LoVo (cell line): Measurements from ENCODE around the gene C3.
"Not testable (repeated sequence)": the region's sequence is repeated elsewhere in the genome, so short reads cannot be mapped to it uniquely, and the experiment has no call there.

Source experiments
- DNase-seq: peaks from one replicate; pipeline ENCODE4 v3.0.0-alpha.2; 2016; ENCODE audit warnings: low spot score

The C3 gene

DNA sequence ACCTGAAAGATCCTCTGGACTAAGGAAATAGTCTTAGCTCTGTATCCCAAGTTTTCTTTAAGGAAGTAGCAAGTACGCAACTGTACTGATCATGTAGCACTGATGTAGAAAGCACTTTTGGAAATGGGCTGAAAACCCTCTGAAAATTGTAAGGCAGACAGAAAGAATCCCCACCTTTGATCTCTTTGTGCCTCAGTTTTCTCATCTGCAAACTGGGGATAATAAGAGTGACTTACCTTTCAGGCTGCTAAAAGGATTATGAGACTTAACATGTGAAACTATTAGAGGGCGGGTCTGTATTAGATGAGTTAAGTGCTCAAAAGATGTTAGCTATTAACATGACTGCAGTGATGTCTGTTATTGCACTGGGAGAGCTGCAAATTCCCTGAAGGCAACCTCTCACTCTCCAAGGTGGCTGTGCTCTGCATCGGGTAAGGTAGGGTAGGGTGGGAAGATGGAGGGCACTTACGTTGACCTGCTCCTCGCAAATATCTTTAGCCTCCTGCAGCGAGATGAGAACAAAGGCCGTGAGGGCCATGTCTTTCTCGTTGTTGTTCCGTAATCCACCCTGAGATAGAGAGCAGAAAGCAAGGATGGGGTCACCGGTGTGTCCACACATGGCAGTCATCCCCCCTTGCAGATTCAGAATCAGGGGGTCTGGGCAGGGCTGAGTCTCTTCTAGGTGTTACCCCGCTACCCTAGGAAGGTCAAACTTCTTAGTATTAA is 30.1 kb downstream of the C3 start:
- no peak for DNase-seq

DNA sequence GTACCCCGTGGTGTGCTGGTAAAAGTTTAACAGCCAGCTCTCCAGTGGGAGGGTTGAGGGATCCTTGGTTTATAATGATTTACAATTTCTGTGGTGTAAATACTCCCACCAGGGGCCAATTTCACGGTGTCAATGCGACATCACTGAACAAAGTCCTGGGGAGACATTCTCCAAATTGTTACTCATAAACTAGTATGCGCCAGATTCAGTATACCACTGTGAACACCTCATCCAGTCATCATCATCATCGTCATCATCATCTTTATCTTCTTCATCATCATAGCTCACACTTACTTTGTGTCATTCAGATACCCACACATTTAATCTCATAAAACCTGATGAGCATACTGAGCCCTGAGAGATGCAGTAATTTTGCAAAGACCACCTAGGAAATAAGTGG is 33.3 kb downstream of the C3 start:
- DNase-seq, result no peak

DNA sequence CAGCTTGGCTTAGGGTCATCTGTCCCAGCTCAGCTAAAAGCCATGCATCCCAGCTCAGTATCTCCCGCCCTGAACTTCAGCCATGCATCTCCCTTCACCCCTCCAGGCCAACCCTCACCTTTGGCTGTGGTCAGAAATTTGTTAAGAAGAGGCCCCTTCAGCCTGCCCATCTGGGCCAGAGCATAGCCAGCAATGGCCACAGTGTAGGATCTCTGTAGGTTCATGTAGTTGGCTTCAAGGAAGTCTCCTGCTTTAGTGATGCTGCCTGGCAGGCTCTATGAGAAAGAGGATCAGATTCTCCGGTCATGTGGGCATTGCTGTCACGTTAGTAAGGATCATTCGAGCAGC is 33.8 kb downstream of the C3 start:
- DNase-seq, result no peak

DNA sequence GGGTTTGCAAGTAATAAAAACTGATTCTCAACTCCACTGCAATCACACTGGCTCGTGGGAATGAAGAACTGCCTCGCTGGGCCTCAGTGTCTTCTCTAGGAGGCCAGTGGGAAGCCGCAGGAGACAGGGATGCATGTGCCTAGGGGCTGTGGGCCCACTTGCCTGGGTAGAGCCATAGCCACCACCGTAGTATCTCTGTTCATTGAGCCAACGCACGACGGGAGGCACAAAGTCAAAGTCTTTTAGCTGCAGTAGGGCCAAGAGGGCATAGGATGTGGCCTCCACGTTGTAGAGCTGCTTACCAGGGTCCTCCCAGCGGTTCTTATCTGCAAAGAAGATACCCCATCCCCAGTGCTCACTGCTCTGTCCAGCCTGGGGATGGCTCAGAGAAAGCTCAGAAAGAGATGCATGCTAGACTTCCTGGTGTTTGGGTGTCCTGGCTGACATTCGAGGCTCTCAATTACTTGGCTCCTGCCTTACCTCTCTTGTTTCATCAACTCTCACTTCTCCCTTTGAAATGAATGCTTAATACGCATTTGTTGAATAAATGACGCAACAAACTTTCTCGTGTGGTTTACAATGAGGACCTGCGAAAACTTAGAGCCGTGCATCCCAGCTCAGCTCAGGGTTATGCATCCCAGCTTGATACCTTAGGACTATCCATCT is 34.4 kb downstream of the C3 start:
- DNase-seq, result no peak

DNA sequence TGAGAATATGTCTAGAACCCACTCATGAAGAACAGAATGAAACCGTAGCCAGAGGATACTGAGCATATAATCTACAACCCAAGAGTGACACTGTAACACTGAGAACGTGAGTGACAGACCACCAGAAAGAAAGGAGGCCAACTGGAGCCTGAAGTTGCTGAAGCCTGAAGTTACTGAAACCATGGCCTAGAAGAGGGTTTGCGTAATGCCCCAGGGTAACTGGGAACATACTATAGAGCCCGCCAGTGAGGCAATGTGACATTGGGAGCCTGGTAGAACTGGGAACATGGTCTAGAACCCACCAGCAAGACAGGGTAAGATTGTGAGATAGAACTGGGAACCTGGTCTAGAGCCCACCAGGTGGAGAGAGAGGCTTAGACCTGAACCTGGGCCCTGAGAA is 35.0 kb downstream of the C3 start:
- no peak for DNase-seq

DNA sequence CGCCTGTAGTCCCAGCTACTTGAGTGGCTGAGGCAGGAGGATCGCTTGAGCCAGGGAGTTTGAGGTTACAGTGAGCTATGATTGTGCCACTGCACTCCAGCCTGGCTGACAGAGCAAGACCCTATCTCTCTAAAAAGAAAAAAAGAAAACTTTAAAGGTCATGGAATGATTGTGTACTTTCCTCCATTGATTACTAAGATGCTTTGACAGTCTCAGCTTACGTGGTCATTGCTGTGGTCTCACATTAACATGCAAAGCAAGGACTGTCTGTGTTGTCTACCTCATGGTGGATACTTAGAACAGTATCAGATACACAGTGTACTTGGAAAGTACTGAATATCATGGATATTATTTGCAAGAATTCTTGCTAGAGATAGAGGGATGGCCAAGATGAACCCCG is 36.5 kb downstream of the C3 start:
- no peak for DNase-seq

DNA sequence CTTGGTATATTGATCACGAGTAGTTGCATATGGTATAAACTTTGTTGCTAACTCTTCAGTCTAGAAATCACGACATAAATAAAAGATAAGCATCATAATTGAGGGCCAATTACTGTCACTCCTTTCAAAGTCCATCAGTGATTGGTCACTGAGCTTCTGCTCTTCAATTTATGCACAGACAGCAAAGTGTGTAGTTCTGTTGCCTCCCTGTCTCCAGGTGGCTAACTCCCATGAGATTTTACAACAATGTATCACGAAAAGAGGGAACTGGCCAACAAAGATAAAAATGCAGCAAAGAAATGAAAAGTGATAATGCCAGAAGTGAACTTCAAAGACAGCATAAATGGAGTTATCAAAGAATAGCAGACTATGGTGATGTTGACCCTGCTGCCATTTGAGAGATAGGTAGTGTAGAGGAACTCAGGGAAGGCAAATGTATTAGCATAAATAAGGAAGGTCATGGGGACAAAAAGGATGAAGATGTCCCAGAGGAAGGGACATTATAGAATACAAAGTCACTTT is 37.8 kb downstream of the C3 start:
- no peak for DNase-seq

DNA sequence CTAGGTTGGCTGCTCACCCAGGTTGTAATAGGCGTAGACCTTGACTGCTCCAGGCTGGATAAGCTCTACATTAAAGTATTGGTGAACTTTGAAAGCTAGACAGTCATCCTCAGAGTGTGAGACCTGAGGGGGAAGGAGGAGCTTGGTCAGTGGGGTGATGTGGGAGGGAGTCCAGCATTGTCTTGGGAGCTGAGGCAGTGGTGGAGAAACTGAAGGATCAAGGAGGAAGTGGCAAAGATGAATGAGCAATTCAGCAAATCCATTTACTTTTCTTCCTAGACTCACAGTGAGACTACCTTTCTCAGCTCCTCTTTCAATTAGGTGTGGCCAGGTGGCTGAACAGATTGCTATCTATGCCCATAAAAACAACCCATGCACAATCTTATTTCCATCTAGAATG is 40.3 kb downstream of the C3 start:
- no peak for DNase-seq

DNA sequence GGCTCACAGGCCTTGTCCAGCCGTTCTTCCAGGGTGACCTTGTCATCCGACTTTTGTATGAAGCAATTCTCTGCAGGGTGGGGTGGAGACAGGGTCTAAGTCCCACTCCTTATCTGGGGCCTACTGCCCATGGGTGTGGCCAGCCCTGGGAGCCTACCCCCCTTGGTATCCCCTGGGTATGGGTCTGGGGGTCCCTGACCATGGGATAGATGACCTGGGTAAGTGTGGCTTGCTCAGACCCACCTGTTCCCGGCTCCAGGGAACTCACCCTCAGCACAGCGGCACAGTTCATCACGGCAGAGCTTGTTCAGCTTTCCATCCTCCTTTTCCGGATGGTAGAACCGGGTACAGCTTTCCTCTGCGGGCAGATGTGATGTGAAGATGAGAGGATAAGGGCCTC is 41.3 kb downstream of the C3 start:
- DNase-seq, result no peak

DNA sequence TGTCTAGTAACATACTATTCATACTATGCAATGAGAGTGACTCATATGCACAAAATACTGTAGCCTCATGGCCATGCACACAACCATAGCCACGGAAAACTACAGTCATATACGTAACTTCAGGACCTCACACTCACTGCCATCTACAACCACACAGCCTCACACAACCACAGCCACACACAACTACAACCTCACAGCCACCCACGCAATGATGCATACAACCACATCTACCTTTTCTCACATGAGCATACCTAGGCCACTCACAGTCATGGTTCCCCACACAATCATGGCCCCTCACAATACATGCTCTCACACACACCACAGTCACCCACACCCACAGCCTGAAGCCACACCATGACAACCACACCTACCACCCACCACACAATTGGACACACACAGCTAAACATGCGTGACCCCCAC is 41.8 kb downstream of the C3 start:
- no peak for DNase-seq

DNA sequence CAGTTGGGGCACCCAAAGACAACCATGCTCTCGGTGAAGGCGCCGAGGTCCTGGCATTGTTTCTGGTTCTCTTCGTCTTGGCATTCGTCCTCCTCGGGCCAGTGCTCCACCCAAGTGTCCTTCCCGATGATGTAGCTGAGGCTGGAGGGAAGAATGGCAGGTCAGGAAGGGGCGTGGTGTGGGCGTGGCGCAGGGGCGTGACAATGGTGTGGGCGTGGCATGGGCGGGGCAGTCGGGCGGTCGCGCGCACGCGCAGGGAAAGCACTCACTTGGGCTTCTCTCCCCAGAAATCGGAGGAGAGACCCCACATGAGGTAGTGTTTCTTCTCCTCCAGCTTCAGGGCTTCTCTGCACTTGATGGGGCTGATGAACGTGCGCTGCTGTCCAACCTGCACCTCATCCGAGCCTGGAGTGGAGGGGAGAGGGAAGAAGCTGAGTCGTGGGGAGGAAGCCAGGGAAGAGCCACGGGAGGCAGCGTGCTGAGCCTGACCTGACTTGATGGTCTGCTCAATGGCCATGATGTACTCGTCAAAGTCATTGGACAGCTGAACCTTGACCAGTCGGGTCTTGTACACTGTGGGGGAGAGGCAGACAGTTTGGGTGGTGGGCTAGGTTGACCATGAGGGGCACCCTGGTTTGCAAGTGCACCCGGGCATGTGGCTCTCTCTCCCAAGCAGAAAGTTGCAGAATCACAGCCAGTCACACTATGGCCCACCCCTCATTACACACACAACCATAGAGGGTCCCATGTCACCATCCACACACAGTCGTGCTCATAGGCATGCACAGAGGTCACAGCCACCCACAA is 42.4 kb downstream of the C3 start:
- DNase-seq, result no peak

DNA sequence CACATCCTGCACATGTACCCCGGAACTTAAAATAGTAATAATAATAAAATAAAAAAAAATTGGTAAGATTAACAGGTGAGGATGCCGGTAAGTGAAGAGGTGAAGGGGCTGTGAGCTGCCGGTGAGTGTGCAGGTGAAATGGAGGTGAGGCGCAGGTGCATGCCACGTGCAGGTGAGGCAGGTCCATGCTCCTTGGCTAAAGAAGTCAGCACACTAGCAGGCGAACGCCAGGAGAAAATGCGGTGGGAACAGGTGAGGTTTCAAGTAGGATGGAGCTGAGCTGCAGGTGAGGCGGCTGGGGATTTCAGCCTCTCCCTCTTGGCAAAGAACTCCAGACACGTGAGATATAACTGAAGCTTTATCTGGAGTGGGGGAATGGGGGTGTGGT is 43.0 kb downstream of the C3 start:
- no peak for DNase-seq

DNA sequence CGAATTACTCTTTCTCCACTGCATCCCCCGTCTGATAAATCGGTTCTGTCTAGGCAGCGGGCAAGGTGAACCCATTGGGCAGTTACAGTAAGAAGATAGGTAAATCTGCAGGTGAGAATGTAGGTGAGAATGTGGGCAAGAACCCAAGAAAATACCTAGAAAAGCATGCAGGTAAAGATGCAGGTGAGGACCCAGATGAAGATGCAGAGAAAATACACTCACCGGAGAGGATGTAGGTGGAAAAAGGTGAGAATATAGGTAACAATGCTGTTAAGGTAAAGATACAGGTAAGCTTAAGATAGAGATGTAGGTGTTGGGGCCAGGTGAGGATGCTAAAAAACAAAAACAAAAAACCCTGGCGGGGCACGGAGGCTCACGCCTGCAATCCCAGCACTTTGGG is 44.2 kb downstream of the C3 start:
- DNase-seq, result no peak

DNA sequence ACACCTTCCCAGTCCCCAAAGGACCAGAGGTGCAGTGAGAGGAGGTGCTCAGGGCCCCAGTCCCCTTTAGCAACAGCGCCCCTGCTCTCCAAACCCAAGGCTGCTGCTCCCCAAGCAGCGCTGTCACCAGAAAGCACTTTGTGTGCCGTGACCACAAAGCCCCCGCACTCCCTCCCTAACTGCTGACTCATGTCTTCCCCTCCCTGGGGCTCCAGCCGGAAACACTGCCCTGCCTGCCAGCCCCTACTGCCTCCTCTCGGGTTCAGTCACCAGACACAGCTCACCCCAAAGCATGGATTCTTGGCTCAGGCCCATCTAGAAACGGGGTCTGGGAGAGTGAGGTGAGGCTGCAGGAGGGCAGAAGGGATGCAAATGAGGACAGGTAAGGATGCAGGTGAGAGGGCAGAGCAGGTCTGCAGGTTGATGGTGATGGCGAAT is 45.6 kb downstream of the C3 start:
- DNase-seq, result no peak

DNA sequence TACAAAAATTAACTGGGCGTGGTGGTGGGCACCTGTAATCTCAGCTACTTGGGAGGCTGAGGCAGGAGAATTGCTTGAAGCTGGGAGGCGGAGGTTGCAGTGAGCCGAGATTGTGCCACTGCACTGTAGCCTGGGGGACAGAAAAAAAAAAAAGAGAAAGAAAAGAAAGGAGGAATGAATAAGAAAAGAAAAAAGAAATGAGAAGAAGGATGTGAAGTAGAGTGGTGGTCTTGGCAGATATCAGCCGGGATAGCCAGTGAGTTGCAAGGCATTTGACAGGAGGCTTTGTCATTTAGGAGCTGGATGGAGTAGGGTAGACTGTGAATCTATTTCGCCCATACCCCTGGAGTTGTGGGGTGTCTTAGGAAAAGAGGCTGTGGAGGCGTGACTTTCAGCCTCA is 46.0 kb downstream of the C3 start:
- not testable (repeated sequence) for DNase-seq

DNA sequence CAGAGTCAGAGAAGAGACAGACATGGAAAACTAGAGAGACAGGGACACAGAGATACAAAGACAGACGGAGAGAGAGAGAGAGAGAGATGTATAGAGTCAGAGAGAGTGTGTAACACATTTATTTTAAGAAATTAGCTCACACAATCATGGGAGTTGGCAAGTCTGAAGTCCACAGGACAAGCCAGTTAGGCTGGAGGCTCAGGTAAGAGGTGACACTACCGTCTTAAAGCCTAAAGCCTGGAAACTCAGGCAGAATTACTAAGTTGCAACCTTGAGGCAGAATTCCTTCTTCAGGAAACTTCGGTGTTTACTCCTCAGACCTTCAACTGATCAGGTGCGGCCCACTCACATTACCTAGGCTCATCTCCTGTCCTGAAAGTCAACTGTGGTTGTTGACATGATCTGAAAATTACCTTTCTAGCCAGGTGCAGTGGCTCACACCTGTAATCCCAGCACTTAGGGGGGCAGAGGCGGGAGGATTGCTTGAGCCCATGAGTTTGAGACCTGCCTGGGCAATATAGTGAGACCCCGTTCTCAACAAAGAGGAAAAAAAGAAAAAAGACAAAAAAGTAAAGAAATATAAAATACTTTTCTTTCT is 47.7 kb downstream of the C3 start:
- DNase-seq, result no peak

DNA sequence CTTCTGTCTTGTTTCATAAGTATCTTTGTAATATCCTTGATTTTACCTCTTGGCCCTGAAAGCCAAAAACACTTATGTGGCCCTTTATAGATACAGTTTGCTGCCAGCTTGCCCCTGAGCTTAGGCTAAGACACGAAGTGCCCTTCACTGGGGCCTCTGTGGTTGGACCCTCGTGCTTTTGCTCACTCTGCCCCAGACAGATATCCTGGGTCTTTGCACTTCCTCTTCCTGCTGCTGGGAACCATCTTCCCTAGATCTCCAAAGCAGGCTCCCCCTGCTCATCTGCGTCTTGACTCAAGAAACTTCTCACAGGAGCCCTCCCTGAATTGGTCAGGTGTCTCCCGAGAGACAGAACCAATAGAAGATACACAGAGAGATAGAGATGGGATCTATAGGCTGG is 48.5 kb downstream of the C3 start:
- DNase-seq, result no peak

DNA sequence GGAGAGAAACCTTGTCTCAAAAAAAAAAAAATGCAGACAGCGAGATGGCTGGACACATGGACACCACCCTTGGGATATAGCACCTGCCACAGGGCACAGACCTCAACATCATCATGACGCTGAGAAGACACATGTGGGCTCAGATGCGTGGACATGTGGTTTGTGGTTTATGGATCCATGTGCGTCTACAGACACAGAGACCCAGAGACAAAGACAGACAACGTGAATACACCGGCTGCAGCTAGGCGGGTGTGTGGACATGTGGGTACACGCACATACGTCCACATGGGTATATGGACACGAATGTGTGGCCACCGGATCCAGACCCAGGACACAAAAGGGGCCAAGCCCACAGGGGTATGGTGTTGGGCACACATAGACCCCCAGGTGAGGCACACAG is 51.8 kb downstream of the C3 start:
- no peak for DNase-seq

DNA sequence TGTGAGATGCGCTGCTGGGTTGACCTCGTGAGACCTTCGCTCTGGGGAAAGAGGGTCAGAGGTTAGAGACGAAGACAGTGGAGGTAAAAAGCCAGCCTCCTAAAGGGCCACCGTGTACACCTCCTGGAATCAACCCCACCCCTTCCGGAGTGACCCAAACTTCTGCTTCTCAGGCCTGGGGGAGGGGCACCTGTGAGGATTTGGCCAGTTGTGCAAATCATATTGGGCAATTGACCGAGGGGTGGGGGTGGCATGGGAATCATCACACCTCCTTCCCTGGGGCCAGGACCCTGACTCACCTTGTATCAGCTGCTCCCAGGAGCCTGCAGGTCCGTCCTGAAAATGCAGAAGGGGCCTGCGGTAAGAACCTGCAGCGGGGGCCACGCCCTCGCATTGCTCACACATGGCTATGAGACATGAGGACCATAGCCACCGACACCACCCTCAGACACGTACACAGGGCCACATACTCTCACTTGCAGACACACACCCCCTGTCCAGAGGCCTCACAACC is 53.3 kb downstream of the C3 start:
- no peak for DNase-seq

DNA sequence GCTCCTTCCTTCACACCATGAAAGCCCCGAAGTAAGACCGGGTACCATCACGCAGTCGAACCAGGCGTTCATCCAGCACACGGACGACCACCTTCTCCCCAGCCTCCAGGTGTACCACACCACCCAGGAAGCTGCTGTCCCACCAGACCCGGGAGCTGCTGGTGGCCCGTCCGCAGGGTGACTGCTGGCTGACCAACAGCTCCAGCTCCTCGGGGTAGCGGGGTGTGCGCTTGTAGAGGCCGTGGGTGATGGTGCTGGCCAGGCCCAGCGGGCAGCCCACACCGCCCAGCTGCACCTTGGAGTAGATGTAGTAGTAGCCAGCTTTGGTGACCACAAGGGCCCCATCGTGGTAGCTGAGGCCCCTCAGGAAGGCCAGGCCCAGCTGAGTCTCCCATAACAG is 55.5 kb downstream of the C3 start:
- DNase-seq, result no peak

DNA sequence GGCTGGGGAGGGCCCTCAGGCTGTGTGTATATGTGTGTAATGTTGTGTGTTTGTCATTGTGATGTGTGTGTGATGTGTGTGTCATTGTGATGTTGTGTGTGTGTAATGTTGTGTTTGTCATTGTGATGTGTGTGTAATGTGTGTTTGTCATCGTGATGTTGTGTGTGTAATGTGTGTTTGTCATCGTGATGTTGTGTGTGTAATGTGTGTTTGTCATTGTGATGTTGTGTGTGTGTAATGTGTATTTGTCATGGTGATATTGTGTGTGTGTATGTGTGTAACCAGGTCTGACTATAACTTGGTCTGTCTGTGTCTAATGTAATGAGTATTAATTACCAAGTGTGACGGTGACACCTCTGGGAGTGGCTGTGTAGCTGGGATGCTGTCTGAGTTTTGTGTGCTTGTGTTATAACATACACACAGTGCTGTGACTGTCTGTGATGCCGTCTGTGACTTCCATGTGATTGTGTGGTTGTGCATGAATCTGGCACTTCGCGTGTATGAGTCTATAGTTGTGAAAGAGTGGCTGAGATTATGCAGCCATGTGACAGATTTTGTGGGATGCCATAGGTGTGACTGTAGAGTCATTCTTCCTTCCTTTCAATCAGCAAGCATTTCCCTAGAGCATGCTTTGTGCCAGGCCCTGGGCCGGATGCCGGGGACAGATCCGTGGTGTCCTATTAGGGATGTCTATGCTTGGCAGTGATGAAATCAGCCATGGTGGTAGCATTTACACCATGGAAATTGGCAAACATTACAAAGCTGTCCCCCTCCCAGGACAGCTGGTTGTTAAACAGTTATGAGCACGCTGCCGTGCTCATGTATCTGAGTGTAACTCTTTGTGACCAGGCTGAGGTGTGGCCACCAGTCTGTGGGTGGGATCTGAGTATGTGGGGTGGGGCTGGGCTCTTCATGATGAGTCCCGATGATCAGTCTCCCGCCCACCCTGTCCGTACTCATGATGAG is 56.9 kb downstream of the C3 start:
- no peak for DNase-seq
